GM12865 (cell line): ENCODE data around the gene PLXDC2.

ENCODE experiments used
- DNase-seq: peaks from one replicate; pipeline ENCODE4 v3.0.0; 2010; ENCODE audit warnings: low read depth
- H3K4me3 ChIP-seq: 2 replicates; pipeline ENCODE4 v1.5.1; 2011; ENCODE audit warnings: mild to moderate bottlenecking, low read depth, low read length, control low read depth
- CTCF ChIP-seq: IDR thresholded peaks from 2 replicates; pipeline ENCODE4 v1.5.1; 2011; ENCODE audit warnings: low read length, control low read depth, low read depth, inconsistent platforms; ENCODE audit not compliant: insufficient read depth; ENCODE audit errors: missing control alignments

PLXDC2 gene

GRCh38 chr10:19853831-19854230 is 37.6 kb downstream of the PLXDC2 start:
- TF ChIP-seq CTCF = no peak
- DNase-seq = no peak
- H3K4me3 ChIP-seq = no peak overlapping the region

GRCh38 chr10:19857876-19858275 is 41.6 kb downstream of the PLXDC2 start:
- DNase-seq = no peak
- TF ChIP-seq CTCF = no peak
- H3K4me3 ChIP-seq = no peak overlapping the region

- H3K4me3 ChIP-seq = no peak overlapping the region
- no peak for DNase-seq
- no peak for TF ChIP-seq CTCF
Measured at GRCh38 chr10:19860107-19860506, 43.9 kb downstream of the PLXDC2 start.

GRCh38 chr10:19862811-19863515 is 46.7 kb downstream of the PLXDC2 start:
- TF ChIP-seq CTCF = no peak
- no peak overlapping the region for H3K4me3 ChIP-seq
- no peak for DNase-seq

- DNase-seq = no peak
- TF ChIP-seq CTCF = no peak
- no peak overlapping the region for H3K4me3 ChIP-seq
Measured at GRCh38 chr10:19865676-19866075, 49.4 kb downstream of the PLXDC2 start.

- no peak overlapping the region for H3K4me3 ChIP-seq
- no peak for DNase-seq
- TF ChIP-seq CTCF = no peak
Measured at GRCh38 chr10:19869370-19869769, 53.1 kb downstream of the PLXDC2 start.

- no peak for TF ChIP-seq CTCF
- no peak for DNase-seq
Measured at GRCh38 chr10:19872504-19873271, 56.5 kb downstream of the PLXDC2 start.

More at GRCh38 chr10:19872504-19873271, 56.5 kb downstream of the PLXDC2 start:
- no peak overlapping the region for H3K4me3 ChIP-seq
